Epithelial cell of esophagus (primary cell): ENCODE results near the gene AGBL5.

Experiments
- DNase-seq: peaks from one replicate; pipeline ENCODE4 v3.0.0; 2010; ENCODE audit warnings: low read depth
- H3K4me3 ChIP-seq: 2 replicates; pipeline ENCODE4 v1.5.1; 2011; ENCODE audit warnings: mild to moderate bottlenecking, low read length, control low read depth
- TF ChIP-seq, protein P1 (sequence below): IDR thresholded peaks from 2 replicates; pipeline ENCODE4 v1.5.1; 2011; ENCODE audit warnings: low read depth, mild to moderate bottlenecking, low read length, control low read depth, inconsistent platforms; ENCODE audit not compliant: insufficient read depth; ENCODE audit errors: missing control alignments

The AGBL5 gene

GRCh38 chr2:27079233-27080139 lies 28.0 kb downstream of the AGBL5 start:
- DNase-seq = no peak
- TF ChIP-seq, protein P1, sequence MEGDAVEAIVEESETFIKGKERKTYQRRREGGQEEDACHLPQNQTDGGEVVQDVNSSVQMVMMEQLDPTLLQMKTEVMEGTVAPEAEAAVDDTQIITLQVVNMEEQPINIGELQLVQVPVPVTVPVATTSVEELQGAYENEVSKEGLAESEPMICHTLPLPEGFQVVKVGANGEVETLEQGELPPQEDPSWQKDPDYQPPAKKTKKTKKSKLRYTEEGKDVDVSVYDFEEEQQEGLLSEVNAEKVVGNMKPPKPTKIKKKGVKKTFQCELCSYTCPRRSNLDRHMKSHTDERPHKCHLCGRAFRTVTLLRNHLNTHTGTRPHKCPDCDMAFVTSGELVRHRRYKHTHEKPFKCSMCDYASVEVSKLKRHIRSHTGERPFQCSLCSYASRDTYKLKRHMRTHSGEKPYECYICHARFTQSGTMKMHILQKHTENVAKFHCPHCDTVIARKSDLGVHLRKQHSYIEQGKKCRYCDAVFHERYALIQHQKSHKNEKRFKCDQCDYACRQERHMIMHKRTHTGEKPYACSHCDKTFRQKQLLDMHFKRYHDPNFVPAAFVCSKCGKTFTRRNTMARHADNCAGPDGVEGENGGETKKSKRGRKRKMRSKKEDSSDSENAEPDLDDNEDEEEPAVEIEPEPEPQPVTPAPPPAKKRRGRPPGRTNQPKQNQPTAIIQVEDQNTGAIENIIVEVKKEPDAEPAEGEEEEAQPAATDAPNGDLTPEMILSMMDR = no peak
- no peak overlapping the region for H3K4me3 ChIP-seq

DNA sequence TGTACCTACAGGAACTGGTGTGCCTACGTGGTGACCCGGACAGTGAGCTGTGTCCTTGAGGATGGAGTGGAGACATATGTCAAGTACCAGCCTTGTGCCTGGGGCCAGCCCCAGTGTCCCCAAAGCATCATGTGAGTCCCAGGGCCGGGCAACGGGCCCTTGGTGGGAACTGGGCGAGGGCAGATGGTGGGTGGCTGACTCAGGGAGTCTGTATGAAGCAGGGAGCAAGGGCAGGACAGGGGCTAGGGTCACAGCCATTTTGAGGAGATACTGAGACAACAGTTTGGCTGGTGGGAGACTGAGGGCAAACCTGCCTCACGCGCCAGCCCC lies 28.6 kb downstream of the AGBL5 start:
- H3K4me3 ChIP-seq = no peak overlapping the region
- DNase-seq = no peak
- TF ChIP-seq, protein P1 = no peak

DNA sequence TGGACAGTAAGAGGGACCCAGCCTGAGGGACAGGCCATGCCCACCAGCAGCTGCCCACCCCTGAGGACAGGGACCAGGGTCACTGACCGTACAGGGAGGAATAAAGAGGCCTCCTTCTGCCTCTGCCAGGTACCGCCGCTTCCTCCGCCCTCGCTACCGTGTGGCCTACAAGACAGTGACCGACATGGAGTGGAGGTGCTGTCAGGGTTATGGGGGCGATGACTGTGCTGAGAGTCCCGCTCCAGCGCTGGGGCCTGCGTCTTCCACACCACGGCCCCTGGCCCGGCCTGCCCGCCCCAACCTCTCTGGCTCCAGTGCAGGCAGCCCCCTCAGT lies 29.1 kb downstream of the AGBL5 start:
- TF ChIP-seq, protein P1 = no peak
- no peak overlapping the region for H3K4me3 ChIP-seq
- DNase-seq = no peak

GRCh38 chr2:27081984-27082772 lies 30.7 kb downstream of the AGBL5 start:
- H3K4me3 ChIP-seq = no peak overlapping the region
- no peak for DNase-seq
- TF ChIP-seq, protein P1 = no peak

GRCh38 chr2:27082773-27083409 lies 31.4 kb downstream of the AGBL5 start:
- no peak for DNase-seq
- no peak overlapping the region for H3K4me3 ChIP-seq
- TF ChIP-seq, protein P1 = no peak

- TF ChIP-seq, protein P1 = no peak
- no peak overlapping the region for H3K4me3 ChIP-seq
These were observed 32.2 kb downstream of the AGBL5 start for GRCh38 chr2:27083410-27084296.

More at GRCh38 chr2:27083410-27084296, 32.2 kb downstream of the AGBL5 start:
- DNase-seq = peak; percentile 66
